ENCODE data around the gene AGTR2.
"Not testable (repeated sequence)": the region's sequence is repeated elsewhere in the genome, so short reads cannot be mapped to it uniquely, and the experiment has no call there.

Gene AGTR2

DNA sequence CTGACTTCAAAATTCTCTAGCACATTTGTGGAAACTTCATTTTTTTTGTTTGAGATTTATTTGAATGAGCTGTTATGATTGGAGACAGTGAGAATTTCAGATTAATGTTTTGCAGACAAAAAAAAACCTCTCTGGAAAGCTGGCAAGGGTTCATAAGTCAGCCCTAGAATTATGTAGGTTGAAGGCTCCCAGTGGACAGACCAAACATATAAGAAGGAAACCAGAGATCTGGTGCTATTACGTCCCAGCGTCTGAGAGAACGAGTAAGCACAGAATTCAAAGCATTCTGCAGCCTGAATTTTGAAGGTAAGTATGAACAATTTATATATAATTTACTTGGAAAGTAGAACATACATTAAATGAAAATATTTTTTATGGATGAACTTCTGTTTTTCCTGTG lies at the start of gene AGTR2:
TSS of gene AGTR2 (plus strand) at position 234 of the 400 bp plus-strand sequence. CDS start 1,537 bp downstream, outside the sequence.
- DNase-seq (ENCODE audit: low spot score): no peak

DNA sequence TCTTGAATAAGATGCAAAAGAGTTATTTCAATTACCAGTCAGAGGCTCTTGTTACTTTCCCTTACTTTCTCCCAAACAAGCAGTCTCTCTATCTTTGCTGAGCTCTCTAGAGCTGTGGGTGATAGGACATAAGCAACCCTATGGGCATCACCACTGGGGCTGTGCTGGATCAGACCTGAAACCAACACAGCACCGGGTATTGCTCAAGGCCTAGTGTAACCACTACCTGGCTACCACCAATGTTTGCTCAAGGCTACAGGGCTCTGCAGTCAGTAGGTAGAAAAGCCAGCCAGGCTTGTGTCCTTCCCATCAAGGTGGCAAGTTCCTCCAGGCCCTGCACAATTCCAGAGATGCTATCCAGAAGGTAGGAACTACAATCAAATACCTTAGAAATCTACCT lies 35.3 kb upstream of the AGTR2 start:
- DNase-seq (ENCODE audit: low spot score): no peak

GRCh38 chrX:116141270-116141669 lies 29.3 kb upstream of the AGTR2 start:
- not testable (repeated sequence) for DNase-seq (ENCODE audit: low spot score)

GRCh38 chrX:116142976-116143375 lies 27.6 kb upstream of the AGTR2 start:
- no peak for DNase-seq (ENCODE audit: low spot score)

DNA sequence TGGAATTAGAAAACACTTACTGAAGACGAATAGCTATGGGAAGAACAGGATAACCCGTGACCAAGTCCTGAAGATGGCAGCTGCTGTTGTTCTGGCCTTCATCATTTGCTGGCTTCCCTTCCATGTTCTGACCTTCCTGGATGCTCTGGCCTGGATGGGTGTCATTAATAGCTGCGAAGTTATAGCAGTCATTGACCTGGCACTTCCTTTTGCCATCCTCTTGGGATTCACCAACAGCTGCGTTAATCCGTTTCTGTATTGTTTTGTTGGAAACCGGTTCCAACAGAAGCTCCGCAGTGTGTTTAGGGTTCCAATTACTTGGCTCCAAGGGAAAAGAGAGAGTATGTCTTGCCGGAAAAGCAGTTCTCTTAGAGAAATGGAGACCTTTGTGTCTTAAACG lies 2.4 kb downstream of the AGTR2 start:
- no peak for DNase-seq (ENCODE audit: low spot score)

DNA sequence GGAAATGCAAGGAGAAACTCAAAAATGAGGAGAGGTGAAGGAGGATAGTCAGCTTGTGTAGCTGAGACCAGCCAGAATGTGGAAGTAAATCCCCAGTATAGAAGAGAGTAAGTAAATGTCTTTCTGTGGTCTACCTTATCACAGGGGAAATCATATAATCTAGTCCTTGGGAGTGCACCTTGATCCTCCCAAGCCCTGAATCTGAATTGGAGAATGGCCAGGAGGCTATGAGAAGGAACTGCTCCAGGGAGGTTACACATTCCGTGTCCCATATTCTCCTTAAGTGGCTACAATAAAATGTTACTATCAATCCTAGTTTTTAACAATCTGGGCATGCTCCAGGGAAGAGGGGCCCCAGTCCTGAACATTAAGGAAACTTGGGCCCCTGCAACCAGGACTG lies 10.8 kb downstream of the AGTR2 start:
- DNase-seq (ENCODE audit: low spot score): no peak

DNA sequence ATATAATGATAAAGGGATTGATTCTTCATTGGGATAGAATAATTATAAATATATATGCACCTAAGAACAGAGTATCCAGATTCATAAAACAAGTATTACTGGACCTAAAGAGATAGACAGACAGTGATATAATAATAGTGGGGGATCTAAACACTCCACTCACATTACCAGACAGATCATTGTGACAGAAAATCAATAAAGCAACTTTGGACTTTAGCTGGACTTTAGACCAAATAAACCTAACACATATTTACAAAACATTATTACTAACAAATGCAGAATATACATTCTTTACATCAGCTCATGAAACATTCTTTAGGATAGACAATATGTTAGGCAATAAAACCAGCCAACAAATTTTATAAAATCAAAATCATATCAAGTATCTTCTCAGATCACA lies 14.6 kb downstream of the AGTR2 start:
- DNase-seq (ENCODE audit: low spot score): no peak

- DNase-seq (ENCODE audit: low spot score): no peak
Observed at GRCh38 chrX:116194649-116195048, 24.1 kb downstream of the AGTR2 start.

DNA sequence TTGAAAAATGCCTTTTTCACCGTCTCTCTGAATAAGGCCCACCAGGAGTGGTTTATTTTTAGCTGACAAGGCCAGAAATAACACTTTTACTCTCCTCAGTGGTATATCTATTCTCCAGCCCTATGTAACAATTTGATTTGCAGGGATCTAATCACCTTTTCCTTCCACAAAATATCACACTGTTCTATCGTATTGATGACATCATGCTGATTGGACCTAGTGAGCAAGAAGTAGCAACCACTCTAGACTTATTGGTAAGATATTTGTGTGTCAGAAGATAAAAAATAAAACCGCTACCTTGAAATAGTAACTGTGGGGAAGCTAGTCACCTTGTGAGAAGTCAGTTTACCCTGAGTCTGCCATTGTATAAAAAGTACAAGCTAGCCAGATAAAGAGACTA lies 27.7 kb downstream of the AGTR2 start:
- no peak for DNase-seq (ENCODE audit: low spot score)

DNA sequence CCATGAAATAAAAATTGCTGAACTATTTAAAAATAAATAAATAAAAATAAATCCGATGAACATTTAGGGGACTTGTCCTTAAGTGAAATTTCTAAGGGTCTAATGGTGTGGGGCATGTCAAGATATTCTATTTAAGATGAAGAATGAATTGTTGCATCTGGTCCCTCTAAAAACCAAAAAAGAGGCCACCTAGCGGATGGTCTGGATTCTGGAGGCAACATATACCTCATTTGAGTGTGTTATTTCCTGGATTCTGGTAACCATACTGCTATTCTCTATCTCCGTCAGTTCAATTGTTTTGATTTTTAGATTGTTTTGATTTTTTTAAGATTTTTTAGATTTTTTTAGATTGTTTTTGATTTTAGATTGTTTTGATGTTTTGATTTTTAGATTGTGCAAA lies 28.3 kb downstream of the AGTR2 start:
- no peak for DNase-seq (ENCODE audit: low spot score)

DNA sequence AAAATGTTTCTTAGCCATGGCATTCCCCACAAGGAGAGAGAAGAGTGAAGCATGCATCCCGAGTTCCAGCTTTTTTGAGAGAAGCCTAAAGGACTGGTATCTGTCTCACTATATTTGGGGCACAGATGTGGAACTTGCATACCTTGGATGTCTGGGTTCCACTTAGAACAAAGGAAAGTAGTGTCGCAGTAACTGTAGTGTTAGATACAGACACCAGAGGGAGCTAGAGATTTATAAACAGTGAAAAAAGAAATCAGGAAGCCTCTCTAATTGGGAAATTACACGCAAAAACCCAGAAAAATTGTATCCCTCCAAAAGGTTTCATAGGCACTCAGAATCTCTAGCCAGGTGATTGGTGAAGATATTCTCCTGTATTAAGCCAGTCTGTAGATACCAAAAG lies 34.4 kb downstream of the AGTR2 start:
- no peak for DNase-seq (ENCODE audit: low spot score)

- DNase-seq (ENCODE audit: low spot score): no peak
Observed at GRCh38 chrX:116213262-116213661, 42.7 kb downstream of the AGTR2 start.

DNA sequence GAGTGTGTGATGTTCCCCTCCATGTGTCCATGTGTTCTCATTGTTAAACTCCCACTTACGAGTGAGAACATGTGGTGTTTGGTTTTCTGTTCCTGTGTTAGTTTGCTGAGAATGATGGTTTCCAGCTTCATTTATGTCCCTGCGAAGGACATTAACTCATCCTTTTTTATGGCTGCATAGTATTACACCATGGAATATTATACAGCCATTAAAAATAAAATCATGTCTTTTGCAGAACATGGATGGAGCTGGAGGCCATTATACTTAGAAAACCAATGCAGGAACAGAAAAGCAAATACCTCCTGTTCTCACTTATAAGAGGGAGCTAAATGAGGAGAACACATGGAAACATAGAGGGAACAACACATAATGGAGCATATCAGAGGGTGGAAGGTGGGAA lies 46.5 kb downstream of the AGTR2 start:
- DNase-seq (ENCODE audit: low spot score): not testable (repeated sequence)

Data from left forelimb (tissue), 1 donor.